HG03064 (cell line): ENCODE measurements around the gene ALDH1A1.
"Not testable (repeated sequence)": the region's sequence is repeated elsewhere in the genome, so short reads cannot be mapped to it uniquely, and the experiment has no call there.

Source experiments
- ATAC-seq: cut with Tn5 transposase; IDR thresholded peaks from one replicate; pipeline ENCODE4 v1.9.1; 2021; ENCODE audit warnings: low read depth; ENCODE audit not compliant: unreplicated experiment

The ALDH1A1 gene

GRCh38 chr9:72863456-72864094, 89.3 kb downstream of the ALDH1A1 start:
- ATAC-seq = no peak

GRCh38 chr9:72862788-72863187, 90.1 kb downstream of the ALDH1A1 start:
- ATAC-seq = not testable (repeated sequence)

GRCh38 chr9:72858089-72858912, 94.6 kb downstream of the ALDH1A1 start:
- no peak for ATAC-seq

GRCh38 chr9:72857624-72857996, 95.2 kb downstream of the ALDH1A1 start:
- no peak for ATAC-seq

- no peak for ATAC-seq
Observed at GRCh38 chr9:72856972-72857623, 95.8 kb downstream of the ALDH1A1 start.

- ATAC-seq = no peak
Observed at GRCh38 chr9:72855890-72856523, 96.8 kb downstream of the ALDH1A1 start.

GRCh38 chr9:72855321-72855720, 97.5 kb downstream of the ALDH1A1 start:
- no peak for ATAC-seq
